ENCODE data around the gene CARS2. TPM values are rescaled to one million over a fixed set of nuclear protein-coding genes. Genes with fewer than 3 reads are reported as not detected.

CARS2 gene
- total and polyA plus RNA-seq, 2 of the 8 experiments (the other 6 are each of a cell fraction or from before 2014, with no cell fraction given), result 47.7 to 55.9 TPM

- no peak for TF ChIP-seq CTCF (IDR thresholded peaks at IDR 0.05; ENCODE audit: control extremely low read depth in 1 of 3, insufficient read depth in 1 of 3, low read depth in 1 of 3, low read length in 3 of 3)
- TF ChIP-seq CBX8 (IDR thresholded peaks at IDR 0.05; ENCODE audit: borderline replicate concordance, low read depth, low read length), result no peak
- TF ChIP-seq RBBP5 (IDR thresholded peaks at IDR 0.05; ENCODE audit: borderline replicate concordance, low read depth, low read length), result no peak
Measured at GRCh38 chr13:110627351-110627750, 78.6 kb downstream of the CARS2 start (continued).

All from H1 (cell line).